ENCODE results near the gene CDC42EP3.

DNA sequence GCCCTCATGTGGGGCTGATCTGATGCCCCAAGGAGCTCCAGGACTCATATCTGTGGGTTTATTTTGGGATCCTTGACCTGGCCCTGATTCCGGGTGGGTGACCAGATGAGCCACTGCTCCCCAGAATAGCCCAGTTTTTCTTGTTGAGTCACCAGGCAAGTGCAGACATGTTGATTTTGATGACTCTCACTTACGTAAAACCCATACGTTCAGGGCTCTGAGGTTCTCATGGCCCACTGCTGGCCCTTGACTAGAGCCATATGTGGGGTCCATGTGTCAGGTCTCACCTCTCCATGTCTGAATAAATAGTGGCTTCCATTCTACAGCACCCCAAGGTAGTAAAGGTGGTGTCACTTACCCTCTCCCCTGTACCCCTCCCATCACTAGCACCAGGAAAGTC lies 41.9 kb downstream of the CDC42EP3 start:
- TF ChIP-seq, protein P1, sequence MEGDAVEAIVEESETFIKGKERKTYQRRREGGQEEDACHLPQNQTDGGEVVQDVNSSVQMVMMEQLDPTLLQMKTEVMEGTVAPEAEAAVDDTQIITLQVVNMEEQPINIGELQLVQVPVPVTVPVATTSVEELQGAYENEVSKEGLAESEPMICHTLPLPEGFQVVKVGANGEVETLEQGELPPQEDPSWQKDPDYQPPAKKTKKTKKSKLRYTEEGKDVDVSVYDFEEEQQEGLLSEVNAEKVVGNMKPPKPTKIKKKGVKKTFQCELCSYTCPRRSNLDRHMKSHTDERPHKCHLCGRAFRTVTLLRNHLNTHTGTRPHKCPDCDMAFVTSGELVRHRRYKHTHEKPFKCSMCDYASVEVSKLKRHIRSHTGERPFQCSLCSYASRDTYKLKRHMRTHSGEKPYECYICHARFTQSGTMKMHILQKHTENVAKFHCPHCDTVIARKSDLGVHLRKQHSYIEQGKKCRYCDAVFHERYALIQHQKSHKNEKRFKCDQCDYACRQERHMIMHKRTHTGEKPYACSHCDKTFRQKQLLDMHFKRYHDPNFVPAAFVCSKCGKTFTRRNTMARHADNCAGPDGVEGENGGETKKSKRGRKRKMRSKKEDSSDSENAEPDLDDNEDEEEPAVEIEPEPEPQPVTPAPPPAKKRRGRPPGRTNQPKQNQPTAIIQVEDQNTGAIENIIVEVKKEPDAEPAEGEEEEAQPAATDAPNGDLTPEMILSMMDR (IDR thresholded peaks at IDR 0.05): no peak
- no peak for TF ChIP-seq POLR2AphosphoS5 (IDR thresholded peaks at IDR 0.05)
